ENCODE results near the gene CD247. TPM values are rescaled to one million over a fixed set of nuclear protein-coding genes. Genes with fewer than 3 reads are reported as not detected.

The CD247 gene
- polyA plus RNA-seq, 4 donors, result 0.37 to 0.87 (median 0.66) TPM

GRCh38 chr1:167490765-167491164, 27.6 kb downstream of the CD247 start:
- no peak for DNase-seq (ENCODE audit: low read depth in 4 of 4, low spot score in 3 of 4)

GRCh38 chr1:167489571-167490340, 28.6 kb downstream of the CD247 start:
- no peak for DNase-seq (ENCODE audit: low read depth in 4 of 4, low spot score in 3 of 4)

DNA sequence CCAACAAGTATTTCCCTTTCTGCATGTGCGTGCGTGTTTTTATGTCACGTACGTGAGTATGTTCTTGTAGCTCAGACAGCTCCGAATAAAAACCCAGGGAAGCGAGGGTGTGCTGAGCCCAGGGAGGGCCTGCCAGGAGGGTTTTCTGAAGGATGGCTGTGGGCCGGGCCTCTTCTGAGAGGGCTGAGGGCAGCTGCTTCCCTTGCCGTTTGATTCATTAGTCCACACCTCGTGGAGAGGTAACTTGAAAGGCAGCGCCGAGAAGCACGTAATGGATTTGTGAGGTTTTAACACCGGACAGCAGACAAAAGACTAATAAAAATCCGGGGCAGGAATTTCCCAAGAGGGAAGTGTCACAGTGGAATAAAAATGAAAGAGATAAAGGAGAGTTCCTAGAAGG, 29.5 kb downstream of the CD247 start:
- no peak for DNase-seq (ENCODE audit: low read depth in 4 of 4, low spot score in 3 of 4)

GRCh38 chr1:167487614-167488013, 30.7 kb downstream of the CD247 start:
- DNase-seq (ENCODE audit: low read depth in 4 of 4, low spot score in 3 of 4), result no peak

GRCh38 chr1:167486090-167486824, 32.1 kb downstream of the CD247 start:
- no peak for DNase-seq (ENCODE audit: low read depth in 4 of 4, low spot score in 3 of 4)

- DNase-seq (ENCODE audit: low read depth in 4 of 4, low spot score in 3 of 4), result no peak
These were observed 33.4 kb downstream of the CD247 start for GRCh38 chr1:167484726-167485502.

- no peak for DNase-seq (ENCODE audit: low read depth in 4 of 4, low spot score in 3 of 4)
These were observed 34.5 kb downstream of the CD247 start for GRCh38 chr1:167483790-167484189.

- no peak for DNase-seq (ENCODE audit: low read depth in 4 of 4, low spot score in 3 of 4)
These were observed 36.1 kb downstream of the CD247 start for GRCh38 chr1:167482184-167482583.

- no peak for DNase-seq (ENCODE audit: low read depth in 4 of 4, low spot score in 3 of 4)
These were observed 38.9 kb downstream of the CD247 start for GRCh38 chr1:167479331-167479979.

GRCh38 chr1:167477986-167478385, 40.3 kb downstream of the CD247 start:
- no peak for DNase-seq (ENCODE audit: low read depth in 4 of 4, low spot score in 3 of 4)

DNA sequence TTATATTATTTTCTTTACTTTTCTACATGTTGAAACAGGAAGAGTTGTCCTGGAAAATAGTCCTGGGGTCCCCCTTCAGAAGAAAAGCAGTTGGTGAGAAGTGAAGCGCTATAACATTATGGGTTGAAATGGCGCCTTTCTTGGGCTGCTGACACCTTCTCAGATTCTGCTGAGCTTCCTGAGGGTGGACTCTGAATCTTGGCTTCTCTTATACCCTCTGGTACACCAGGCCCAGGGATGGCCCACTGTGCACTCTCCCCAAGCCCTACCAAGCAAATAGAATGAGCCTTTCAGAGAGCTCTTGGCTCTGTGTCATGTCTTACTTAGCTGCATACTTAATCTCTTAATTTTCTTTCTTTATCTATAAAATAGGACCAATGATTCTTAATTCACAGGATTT, 42.3 kb downstream of the CD247 start:
- no peak for DNase-seq (ENCODE audit: low read depth in 4 of 4, low spot score in 3 of 4)

DNA sequence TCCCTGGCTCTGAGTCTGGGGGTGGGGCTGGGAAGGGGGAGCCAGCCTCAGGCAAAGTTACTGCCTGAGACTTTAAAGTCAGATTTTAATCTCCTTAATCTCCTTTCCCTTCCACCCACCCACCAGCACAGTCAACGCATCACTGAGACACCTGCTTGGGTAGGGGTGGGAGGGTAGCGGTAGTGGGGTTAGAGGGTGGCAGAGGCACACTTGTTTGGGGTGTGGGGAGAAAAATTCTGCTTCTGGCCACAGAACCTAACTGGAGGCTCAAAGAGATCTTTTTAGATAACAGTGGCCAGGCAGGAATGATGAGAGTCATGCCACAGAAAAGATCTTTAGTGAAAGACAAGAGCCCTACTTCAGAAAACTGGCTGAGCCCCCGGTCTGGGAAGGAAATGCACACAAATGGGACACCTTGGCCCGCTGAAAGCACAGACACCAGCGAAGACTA, 44.1 kb downstream of the CD247 start:
- no peak for DNase-seq (ENCODE audit: low read depth in 4 of 4, low spot score in 3 of 4)

GRCh38 chr1:167473761-167474160, 44.6 kb downstream of the CD247 start:
- DNase-seq (ENCODE audit: low read depth in 4 of 4, low spot score in 3 of 4), result no peak

GRCh38 chr1:167472752-167473521, 45.4 kb downstream of the CD247 start:
- no peak for DNase-seq (ENCODE audit: low read depth in 4 of 4, low spot score in 3 of 4)

DNA sequence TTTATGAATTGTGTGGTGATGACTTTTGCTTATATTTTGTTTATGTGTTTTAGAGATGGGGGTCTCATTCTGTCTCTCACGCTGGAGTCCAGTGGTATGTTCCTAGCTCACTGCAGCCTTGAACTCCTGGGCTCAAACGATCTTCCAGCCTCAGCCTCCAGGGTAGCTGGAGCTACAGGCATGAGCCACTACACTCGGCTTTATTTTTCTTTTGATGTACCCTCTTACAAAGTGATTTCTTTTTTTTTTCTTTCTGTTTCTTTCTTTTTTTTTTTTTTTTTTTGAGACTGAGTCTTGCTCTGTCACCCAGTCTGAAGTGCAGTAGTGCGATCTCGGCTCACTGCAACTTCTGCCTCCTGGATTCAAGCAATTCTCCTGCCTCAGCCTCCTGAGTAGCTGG, 46.8 kb downstream of the CD247 start:
- DNase-seq (ENCODE audit: low read depth in 4 of 4, low spot score in 3 of 4), result no peak

- no peak for DNase-seq (ENCODE audit: low read depth in 4 of 4, low spot score in 3 of 4)
These were observed 48.9 kb downstream of the CD247 start for GRCh38 chr1:167469280-167469965.

GRCh38 chr1:167467752-167468151, 50.6 kb downstream of the CD247 start:
- DNase-seq (ENCODE audit: low read depth in 4 of 4, low spot score in 3 of 4), result no peak

GRCh38 chr1:167467126-167467710, 51.1 kb downstream of the CD247 start:
- DNase-seq (ENCODE audit: low read depth in 4 of 4, low spot score in 3 of 4), result no peak

DNA sequence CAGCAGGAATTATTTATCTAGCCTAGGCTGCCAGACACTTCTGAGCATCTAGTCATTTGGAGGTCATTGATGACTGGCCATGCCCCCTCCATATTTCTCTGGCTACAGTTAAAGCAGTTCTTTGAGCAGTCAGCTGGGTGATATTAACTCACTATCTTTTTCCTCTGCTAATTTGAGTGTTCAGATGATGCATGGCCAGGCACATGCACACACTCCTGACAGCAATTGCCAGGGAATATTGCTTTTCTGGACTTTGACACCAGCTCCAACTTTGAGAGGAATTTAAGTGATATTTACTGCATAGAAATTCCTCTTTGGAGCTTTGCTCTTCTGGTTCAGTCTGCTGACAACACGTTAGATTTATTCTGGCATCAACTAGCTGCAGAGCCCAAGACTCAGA, 52.6 kb downstream of the CD247 start:
- DNase-seq (ENCODE audit: low read depth in 4 of 4, low spot score in 3 of 4), result no peak
